WTC11 (cell line): ENCODE data around the gene CAPRIN1. TPM values are rescaled to one million over a fixed set of nuclear protein-coding genes. Genes with fewer than 3 reads are reported as not detected.

Source experiments
- ATAC-seq: fragments of 200-7000 bp; cut with Tn5 transposase; 2 replicates; pipeline ENCODE4 v1.10.0; 2021; ENCODE audit warnings: mild to moderate bottlenecking, moderate library complexity
- CTCF ChIA-PET: fragments of 300-600 bp; sonication (Branson Sonifier 250); formaldehyde crosslinking; loops from one replicate; lab custom pipeline; 2021; ENCODE audit warnings: antibody characterized with exemption; lab: Charles Lee
- POLR2A ChIA-PET: fragments of 350-600 bp; sonication (Branson Sonifier 250); formaldehyde crosslinking; loops from one replicate; lab custom pipeline; 2021; ENCODE audit warnings: antibody characterized with exemption; lab: Charles Lee
- DNase-seq: peaks from one replicate; pipeline ENCODE4 v3.0.0; 2021; ENCODE audit warnings: low spot score
- H3K27ac Mint-ChIP-seq: 2 replicates; pipeline ENCODE4 v1.8.0; 2021; ENCODE audit warnings: mixed read lengths
- H3K27me3 Mint-ChIP-seq: 2 replicates; pipeline ENCODE4 v1.8.0; 2021; ENCODE audit warnings: low read depth, mild to moderate bottlenecking, moderate library complexity, mixed read lengths
- H3K36me3 Mint-ChIP-seq: 2 replicates; pipeline ENCODE4 v1.8.0; 2021; ENCODE audit warnings: mixed read lengths
- H3K4me1 Mint-ChIP-seq: 2 replicates; pipeline ENCODE4 v1.8.0; 2022; ENCODE audit warnings: mixed read lengths
- H3K4me3 Mint-ChIP-seq: 2 replicates; pipeline ENCODE4 v1.8.0; 2021; ENCODE audit warnings: mild to moderate bottlenecking, moderate library complexity, mixed read lengths
- H3K9me3 Mint-ChIP-seq: 2 replicates; pipeline ENCODE4 v1.8.0; 2021; ENCODE audit warnings: mixed read lengths
- E2F5 ChIP-seq: sonication (generic); formaldehyde crosslinking; IDR thresholded peaks from 2 replicates; pipeline ENCODE4 v1.8.1; 2022; ENCODE audit warnings: mild to moderate bottlenecking, moderate library complexity, missing genetic modification reagents
- ELF4 ChIP-seq: sonication (generic); formaldehyde crosslinking; IDR thresholded peaks from 2 replicates; pipeline ENCODE4 v1.8.1; 2022; ENCODE audit warnings: low read depth, mild to moderate bottlenecking, moderate library complexity, missing genetic modification reagents
- ETV6 ChIP-seq: sonication (generic); formaldehyde crosslinking; IDR thresholded peaks from 2 replicates; pipeline ENCODE4 v1.8.1; 2022; ENCODE audit warnings: mild to moderate bottlenecking, missing genetic modification reagents
- FOXJ3 ChIP-seq: sonication (generic); formaldehyde crosslinking; IDR thresholded peaks from 2 replicates; pipeline ENCODE4 v1.9.0; 2021; ENCODE audit warnings: missing genetic modification reagents, mild to moderate bottlenecking, borderline replicate concordance
- KAT7 ChIP-seq: sonication (generic); formaldehyde crosslinking; IDR thresholded peaks from 2 replicates; pipeline ENCODE4 v1.8.1; 2023; ENCODE audit warnings: missing genetic modification reagents, mild to moderate bottlenecking, borderline replicate concordance
- MYBL2 ChIP-seq: sonication (generic); formaldehyde crosslinking; IDR thresholded peaks from 2 replicates; pipeline ENCODE4 v1.8.1; 2023; ENCODE audit warnings: mild to moderate bottlenecking, moderate library complexity, missing genetic modification reagents
- NR2C2 ChIP-seq: sonication (generic); formaldehyde crosslinking; IDR thresholded peaks from 2 replicates; pipeline ENCODE4 v1.8.0; 2022; ENCODE audit warnings: mild to moderate bottlenecking, missing genetic modification reagents
- NR3C1 ChIP-seq: sonication (generic); formaldehyde crosslinking; conservative IDR thresholded peaks from 2 replicates; pipeline ENCODE4 v1.8.1; 2023; ENCODE audit warnings: low read depth, mild to moderate bottlenecking, missing genetic modification reagents
- TEAD1 ChIP-seq: sonication (generic); formaldehyde crosslinking; IDR thresholded peaks from 2 replicates; pipeline ENCODE4 v1.8.0; 2022; ENCODE audit warnings: mild to moderate bottlenecking, missing genetic modification reagents
- TEAD4 ChIP-seq: sonication (generic); formaldehyde crosslinking; IDR thresholded peaks from 2 replicates; pipeline ENCODE4 v1.8.0; 2022; ENCODE audit warnings: mild to moderate bottlenecking, missing genetic modification reagents
- USF2 ChIP-seq: sonication (generic); formaldehyde crosslinking; IDR thresholded peaks from 2 replicates; pipeline ENCODE4 v1.8.1; 2023; ENCODE audit warnings: mild to moderate bottlenecking, missing genetic modification reagents, moderate library complexity
- ZMAT4 ChIP-seq: fragments of 250-450 bp; sonication (Bioruptor Pico); IDR thresholded peaks from 2 replicates; pipeline ENCODE4 v1.9.0; 2021; ENCODE audit warnings: mild to moderate bottlenecking
- ZNF219 ChIP-seq: sonication (generic); formaldehyde crosslinking; IDR thresholded peaks from 2 replicates; pipeline ENCODE4 v1.8.0; 2023; ENCODE audit warnings: missing genetic modification reagents, mild to moderate bottlenecking, borderline replicate concordance
- ZNF416 ChIP-seq: fragments of 250-450 bp; sonication (Bioruptor Pico); IDR thresholded peaks from 2 replicates; pipeline ENCODE4 v1.9.0; 2021; ENCODE audit warnings: mild to moderate bottlenecking, inconsistent platforms
- ZNF423 ChIP-seq: fragments of 250-450 bp; sonication (Bioruptor Pico); IDR thresholded peaks from 2 replicates; pipeline ENCODE4 v2.1.2; 2022; ENCODE audit warnings: mild to moderate bottlenecking, moderate library complexity
- ZNF532 ChIP-seq: fragments of 250-450 bp; sonication (Bioruptor Pico); IDR thresholded peaks from 2 replicates; pipeline ENCODE4 v1.9.0; 2021; ENCODE audit warnings: mild to moderate bottlenecking, borderline replicate concordance
- total RNA-seq: library from RNA; stranded (reverse); gene quantifications from 3 replicates; pipeline ENCODE4 v1.2.3, GENCODE V29; 2021
- TF ChIP-seq, protein P1 (sequence below): sonication (generic); formaldehyde crosslinking; IDR thresholded peaks from 2 replicates; pipeline ENCODE4 v1.8.1; 2023; ENCODE audit warnings: mild to moderate bottlenecking, moderate library complexity, missing genetic modification reagents
- TF ChIP-seq, protein P2 (sequence below): fragments of 250-450 bp; sonication (Bioruptor Pico); IDR thresholded peaks from 2 replicates; pipeline ENCODE4 v1.8.0; 2021; ENCODE audit warnings: mild to moderate bottlenecking
- TF ChIP-seq, protein P3 (sequence below): sonication (generic); formaldehyde crosslinking; IDR thresholded peaks from 2 replicates; pipeline ENCODE4 v1.8.0; 2022; ENCODE audit warnings: mild to moderate bottlenecking, missing genetic modification reagents
- TF ChIP-seq, protein P4 (sequence below): sonication (generic); formaldehyde crosslinking; IDR thresholded peaks from 2 replicates; pipeline ENCODE4 v1.8.0; 2022; ENCODE audit warnings: missing genetic modification reagents

Gene CAPRIN1
- total RNA-seq, 1 experiment from 2014 or later = 288 TPM

DNA sequence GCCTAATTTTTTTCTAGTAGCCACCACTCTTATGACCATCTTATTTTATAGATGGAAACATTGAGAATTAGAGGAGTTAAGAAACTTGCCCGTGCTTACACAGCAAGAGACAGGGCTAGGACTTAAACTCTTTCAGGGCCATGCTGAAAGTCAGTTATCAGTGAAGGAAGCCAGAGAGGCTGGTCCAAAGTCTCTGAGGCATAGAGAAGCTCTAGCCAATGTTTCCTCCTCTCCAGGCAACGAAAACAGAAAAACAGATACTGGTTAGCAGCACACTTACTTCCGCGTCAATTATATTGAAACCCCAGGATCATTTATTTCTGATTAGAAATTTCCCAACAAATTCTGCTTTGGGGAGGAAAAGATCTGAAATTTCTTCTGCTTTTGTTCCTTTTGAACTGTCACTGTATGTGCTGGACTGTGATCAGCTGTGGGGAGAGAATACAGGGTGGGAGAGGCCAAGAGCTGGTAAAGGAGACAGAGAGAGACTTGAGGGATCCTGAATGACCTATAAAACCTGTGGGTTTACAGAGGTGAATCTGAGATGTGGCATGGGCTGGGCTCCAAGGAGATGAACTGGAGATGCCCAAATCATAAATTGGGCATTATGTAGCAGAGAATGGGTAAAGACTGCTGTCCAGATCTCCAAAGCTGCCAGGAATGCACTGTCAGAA, 37.5 kb upstream of the CAPRIN1 start:
- no peak for TF ChIP-seq KAT7 (CRISPR knock-in tag)
- no peak for TF ChIP-seq USF2 (CRISPR knock-in tag)
- no peak for TF ChIP-seq ZNF219 (CRISPR knock-in tag)
- no peak for TF ChIP-seq E2F5 (CRISPR knock-in tag)
- TF ChIP-seq, protein P1, sequence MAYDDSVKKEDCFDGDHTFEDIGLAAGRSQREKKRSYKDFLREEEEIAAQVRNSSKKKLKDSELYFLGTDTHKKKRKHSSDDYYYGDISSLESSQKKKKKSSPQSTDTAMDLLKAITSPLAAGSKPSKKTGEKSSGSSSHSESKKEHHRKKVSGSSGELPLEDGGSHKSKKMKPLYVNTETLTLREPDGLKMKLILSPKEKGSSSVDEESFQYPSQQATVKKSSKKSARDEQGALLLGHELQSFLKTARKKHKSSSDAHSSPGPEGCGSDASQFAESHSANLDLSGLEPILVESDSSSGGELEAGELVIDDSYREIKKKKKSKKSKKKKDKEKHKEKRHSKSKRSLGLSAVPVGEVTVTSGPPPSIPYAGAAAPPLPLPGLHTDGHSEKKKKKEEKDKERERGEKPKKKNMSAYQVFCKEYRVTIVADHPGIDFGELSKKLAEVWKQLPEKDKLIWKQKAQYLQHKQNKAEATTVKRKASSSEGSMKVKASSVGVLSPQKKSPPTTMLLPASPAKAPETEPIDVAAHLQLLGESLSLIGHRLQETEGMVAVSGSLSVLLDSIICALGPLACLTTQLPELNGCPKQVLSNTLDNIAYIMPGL (CRISPR knock-in tag) = no peak
- no peak for TF ChIP-seq MYBL2
- no peak for TF ChIP-seq NR3C1 (CRISPR knock-in tag)
- TF ChIP-seq TEAD1 (CRISPR knock-in tag) = no peak
- TF ChIP-seq TEAD4 (CRISPR knock-in tag) = no peak
- TF ChIP-seq, protein P2, sequence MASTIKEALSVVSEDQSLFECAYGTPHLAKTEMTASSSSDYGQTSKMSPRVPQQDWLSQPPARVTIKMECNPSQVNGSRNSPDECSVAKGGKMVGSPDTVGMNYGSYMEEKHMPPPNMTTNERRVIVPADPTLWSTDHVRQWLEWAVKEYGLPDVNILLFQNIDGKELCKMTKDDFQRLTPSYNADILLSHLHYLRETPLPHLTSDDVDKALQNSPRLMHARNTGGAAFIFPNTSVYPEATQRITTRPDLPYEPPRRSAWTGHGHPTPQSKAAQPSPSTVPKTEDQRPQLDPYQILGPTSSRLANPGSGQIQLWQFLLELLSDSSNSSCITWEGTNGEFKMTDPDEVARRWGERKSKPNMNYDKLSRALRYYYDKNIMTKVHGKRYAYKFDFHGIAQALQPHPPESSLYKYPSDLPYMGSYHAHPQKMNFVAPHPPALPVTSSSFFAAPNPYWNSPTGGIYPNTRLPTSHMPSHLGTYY = no peak
- no peak for TF ChIP-seq ZNF532
- TF ChIP-seq FOXJ3 (CRISPR knock-in tag) = no peak
- TF ChIP-seq ZNF416 (CRISPR knock-in tag) = no peak
- TF ChIP-seq, protein P3, sequence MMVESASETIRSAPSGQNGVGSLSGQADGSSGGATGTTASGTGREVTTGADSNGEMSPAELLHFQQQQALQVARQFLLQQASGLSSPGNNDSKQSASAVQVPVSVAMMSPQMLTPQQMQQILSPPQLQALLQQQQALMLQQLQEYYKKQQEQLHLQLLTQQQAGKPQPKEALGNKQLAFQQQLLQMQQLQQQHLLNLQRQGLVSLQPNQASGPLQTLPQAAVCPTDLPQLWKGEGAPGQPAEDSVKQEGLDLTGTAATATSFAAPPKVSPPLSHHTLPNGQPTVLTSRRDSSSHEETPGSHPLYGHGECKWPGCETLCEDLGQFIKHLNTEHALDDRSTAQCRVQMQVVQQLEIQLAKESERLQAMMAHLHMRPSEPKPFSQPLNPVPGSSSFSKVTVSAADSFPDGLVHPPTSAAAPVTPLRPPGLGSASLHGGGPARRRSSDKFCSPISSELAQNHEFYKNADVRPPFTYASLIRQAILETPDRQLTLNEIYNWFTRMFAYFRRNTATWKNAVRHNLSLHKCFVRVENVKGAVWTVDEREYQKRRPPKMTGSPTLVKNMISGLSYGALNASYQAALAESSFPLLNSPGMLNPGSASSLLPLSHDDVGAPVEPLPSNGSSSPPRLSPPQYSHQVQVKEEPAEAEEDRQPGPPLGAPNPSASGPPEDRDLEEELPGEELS (CRISPR knock-in tag) = no peak
- TF ChIP-seq ZMAT4 (CRISPR knock-in tag) = no peak
- TF ChIP-seq NR2C2 (CRISPR knock-in tag) = no peak
- no peak for TF ChIP-seq ELF4 (CRISPR knock-in tag)
- TF ChIP-seq ZNF423 = no peak
- no peak for TF ChIP-seq ETV6 (CRISPR knock-in tag)
- TF ChIP-seq, protein P4, sequence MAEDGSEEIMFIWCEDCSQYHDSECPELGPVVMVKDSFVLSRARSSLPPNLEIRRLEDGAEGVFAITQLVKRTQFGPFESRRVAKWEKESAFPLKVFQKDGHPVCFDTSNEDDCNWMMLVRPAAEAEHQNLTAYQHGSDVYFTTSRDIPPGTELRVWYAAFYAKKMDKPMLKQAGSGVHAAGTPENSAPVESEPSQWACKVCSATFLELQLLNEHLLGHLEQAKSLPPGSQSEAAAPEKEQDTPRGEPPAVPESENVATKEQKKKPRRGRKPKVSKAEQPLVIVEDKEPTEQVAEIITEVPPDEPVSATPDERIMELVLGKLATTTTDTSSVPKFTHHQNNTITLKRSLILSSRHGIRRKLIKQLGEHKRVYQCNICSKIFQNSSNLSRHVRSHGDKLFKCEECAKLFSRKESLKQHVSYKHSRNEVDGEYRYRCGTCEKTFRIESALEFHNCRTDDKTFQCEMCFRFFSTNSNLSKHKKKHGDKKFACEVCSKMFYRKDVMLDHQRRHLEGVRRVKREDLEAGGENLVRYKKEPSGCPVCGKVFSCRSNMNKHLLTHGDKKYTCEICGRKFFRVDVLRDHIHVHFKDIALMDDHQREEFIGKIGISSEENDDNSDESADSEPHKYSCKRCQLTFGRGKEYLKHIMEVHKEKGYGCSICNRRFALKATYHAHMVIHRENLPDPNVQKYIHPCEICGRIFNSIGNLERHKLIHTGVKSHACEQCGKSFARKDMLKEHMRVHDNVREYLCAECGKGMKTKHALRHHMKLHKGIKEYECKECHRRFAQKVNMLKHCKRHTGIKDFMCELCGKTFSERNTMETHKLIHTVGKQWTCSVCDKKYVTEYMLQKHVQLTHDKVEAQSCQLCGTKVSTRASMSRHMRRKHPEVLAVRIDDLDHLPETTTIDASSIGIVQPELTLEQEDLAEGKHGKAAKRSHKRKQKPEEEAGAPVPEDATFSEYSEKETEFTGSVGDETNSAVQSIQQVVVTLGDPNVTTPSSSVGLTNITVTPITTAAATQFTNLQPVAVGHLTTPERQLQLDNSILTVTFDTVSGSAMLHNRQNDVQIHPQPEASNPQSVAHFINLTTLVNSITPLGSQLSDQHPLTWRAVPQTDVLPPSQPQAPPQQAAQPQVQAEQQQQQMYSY (CRISPR knock-in tag) = no peak
- peaks cover 6% of the 10 kb centered on the region for H3K9me3 Mint-ChIP-seq
- ATAC-seq (no peak), DNase-seq (no peak)
- ChIA-PET POLR2A (no interaction called here), CTCF (interaction anchor here (0.8 kb wide), 1 partner anchor 26 kb away, joined by 3 read pairs; no protein-coding TSS in a partner anchor)
- H3K4me1 Mint-ChIP-seq = no peaks in the 10 kb centered on the region
- no peaks in the 10 kb centered on the region for H3K36me3 Mint-ChIP-seq
- H3K4me3 Mint-ChIP-seq = no peak overlapping the region
- no peaks in the 10 kb centered on the region for H3K27me3 Mint-ChIP-seq
- H3K27ac Mint-ChIP-seq = no peak overlapping the region
